ENCODE measurements around the gene PTPN13. TPM values are rescaled to one million over a fixed set of nuclear protein-coding genes. Genes with fewer than 3 reads are reported as not detected.

Gene PTPN13
- total RNA-seq, 3 donors from 2014 or later (not counting 1 experiment from before 2014, with no cell fraction given): 0.20 to 2.4 (median 0.40) TPM

- 100% methylated on average over 1 of the region's 1 CpG for WGBS (ENCODE audit: insufficient coverage)
- H3K4me1 Mint-ChIP-seq: peaks cover 0 to 2% of the 10 kb centered on the region in 2 donors
- H3K36me3 Mint-ChIP-seq: no peaks in the 10 kb centered on the region
- peaks cover 8 to 10% of the 10 kb centered on the region in 2 donors for H3K27me3 Mint-ChIP-seq (ENCODE audit: low read depth in 2 of 2)
- Histone ChIP-seq H3K36me3 (ENCODE audit: control insufficient read depth, insufficient read depth, low read length) (no peaks in the 10 kb centered on the region), H3K4me3 (ENCODE audit: low read length) (no peak overlapping the region), H3K27ac (ENCODE audit: low read length) (no peak overlapping the region), H3K4me1 (ENCODE audit: control insufficient read depth, insufficient read depth, low read length) (peaks cover 1% of the 10 kb centered on the region), H3K27me3 (ENCODE audit: control insufficient read depth, insufficient read depth, low read length) (peaks cover 9% of the 10 kb centered on the region), H3K9me3 (ENCODE audit: control insufficient read depth, insufficient read depth, low read length) (no peaks in the 10 kb centered on the region)
- H3K27ac Mint-ChIP-seq: no peak overlapping the region
- H3K9me3 Mint-ChIP-seq: peaks cover 3% of the 10 kb centered on the region in 2 donors
- no peak overlapping the region for H3K4me3 Mint-ChIP-seq
- DNase-seq (no peak), ATAC-seq (no peak)
- intact Hi-C loops (cut with micrococcal nuclease): no loop called here
- no peak for TF ChIP-seq CTCF (IDR thresholded peaks at IDR 0.05)
These were observed 6.0 kb downstream of the PTPN13 start for GRCh38 chr4:86600007-86600653.

- intact Hi-C loops (cut with micrococcal nuclease): no loop called here
- DNase-seq: no peak
- Histone ChIP-seq H3K4me1 (ENCODE audit: control insufficient read depth, insufficient read depth, low read length) (no peaks in the 10 kb centered on the region), H3K9me3 (ENCODE audit: control insufficient read depth, insufficient read depth, low read length) (no peaks in the 10 kb centered on the region), H3K4me3 (ENCODE audit: low read length) (no peak overlapping the region), H3K27ac (ENCODE audit: low read length) (no peak overlapping the region), H3K27me3 (ENCODE audit: control insufficient read depth, insufficient read depth, low read length) (no peaks in the 10 kb centered on the region), H3K36me3 (ENCODE audit: control insufficient read depth, insufficient read depth, low read length) (no peaks in the 10 kb centered on the region)
- Mint-ChIP-seq H3K36me3 (no peaks in the 10 kb centered on the region), H3K4me3 (no peak overlapping the region), H3K27me3 (ENCODE audit: low read depth in 2 of 2) (peaks cover 0 to 5% of the 10 kb centered on the region in 2 donors), H3K9me3 (peaks cover 3 to 4% of the 10 kb centered on the region in 2 donors), H3K27ac (no peak overlapping the region), H3K4me1 (no peaks in the 10 kb centered on the region)
- ATAC-seq: no peak
- no peak for TF ChIP-seq CTCF (IDR thresholded peaks at IDR 0.05)
- WGBS (ENCODE audit: insufficient coverage): 80% methylated on average over 1 of the region's 1 CpG
These were observed 9.3 kb downstream of the PTPN13 start for GRCh38 chr4:86603311-86603885.

DNA sequence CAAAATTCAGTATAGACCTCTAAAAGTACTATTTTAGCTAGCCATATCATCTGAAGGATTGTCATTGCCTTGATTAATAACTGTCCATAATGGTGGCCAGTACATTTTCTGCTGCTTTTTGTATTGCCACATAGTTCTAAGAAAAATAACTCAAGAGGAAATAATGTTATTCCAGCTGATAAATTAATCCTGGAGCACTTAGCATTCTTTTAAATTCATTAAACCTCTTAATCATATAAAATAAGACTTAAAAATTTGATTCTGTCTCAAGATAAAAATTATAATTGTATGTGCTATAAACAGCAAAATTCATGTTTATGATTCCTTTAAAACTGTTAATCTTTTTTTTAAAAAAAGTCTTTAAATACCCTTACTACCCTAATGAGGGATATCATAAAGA lies 12.7 kb downstream of the PTPN13 start:
- Histone ChIP-seq H3K4me1 (ENCODE audit: control insufficient read depth, insufficient read depth, low read length) (no peaks in the 10 kb centered on the region), H3K27ac (ENCODE audit: low read length) (no peak overlapping the region), H3K9me3 (ENCODE audit: control insufficient read depth, insufficient read depth, low read length) (no peaks in the 10 kb centered on the region), H3K4me3 (ENCODE audit: low read length) (no peak overlapping the region), H3K27me3 (ENCODE audit: control insufficient read depth, insufficient read depth, low read length) (no peaks in the 10 kb centered on the region), H3K36me3 (ENCODE audit: control insufficient read depth, insufficient read depth, low read length) (no peaks in the 10 kb centered on the region)
- no peak for DNase-seq
- Mint-ChIP-seq H3K9me3 (peaks cover 3 to 4% of the 10 kb centered on the region in 2 donors), H3K27me3 (ENCODE audit: low read depth in 2 of 2) (peaks cover 0 to 3% of the 10 kb centered on the region in 2 donors), H3K27ac (no peak overlapping the region), H3K4me1 (no peaks in the 10 kb centered on the region), H3K4me3 (no peak overlapping the region), H3K36me3 (no peaks in the 10 kb centered on the region)
- TF ChIP-seq CTCF (IDR thresholded peaks at IDR 0.05): no peak
- intact Hi-C loops (cut with micrococcal nuclease): no loop called here
- no peak for ATAC-seq

Data from natural killer cell (primary cell).